ENCODE results near the gene PRKACA. TPM values are rescaled to one million over a fixed set of nuclear protein-coding genes. Genes with fewer than 3 reads are reported as not detected.

PRKACA gene
- 35.7 and 45.3 TPM in 2 replicates for total RNA-seq

GRCh38 chr19:14117668-14118164 lies at the start of gene PRKACA:
Gene PRKACA (minus strand): TSS chr19:14117762. CDS start chr19:14117547, 215 bp downstream.

GRCh38 chr19:14136509-14137281 lies 19.1 kb upstream of the PRKACA start, which contains the start of gene ASF1B:
Gene ASF1B (minus strand): TSS chr19:14136589. CDS start chr19:14136456, 133 bp downstream.

DNA sequence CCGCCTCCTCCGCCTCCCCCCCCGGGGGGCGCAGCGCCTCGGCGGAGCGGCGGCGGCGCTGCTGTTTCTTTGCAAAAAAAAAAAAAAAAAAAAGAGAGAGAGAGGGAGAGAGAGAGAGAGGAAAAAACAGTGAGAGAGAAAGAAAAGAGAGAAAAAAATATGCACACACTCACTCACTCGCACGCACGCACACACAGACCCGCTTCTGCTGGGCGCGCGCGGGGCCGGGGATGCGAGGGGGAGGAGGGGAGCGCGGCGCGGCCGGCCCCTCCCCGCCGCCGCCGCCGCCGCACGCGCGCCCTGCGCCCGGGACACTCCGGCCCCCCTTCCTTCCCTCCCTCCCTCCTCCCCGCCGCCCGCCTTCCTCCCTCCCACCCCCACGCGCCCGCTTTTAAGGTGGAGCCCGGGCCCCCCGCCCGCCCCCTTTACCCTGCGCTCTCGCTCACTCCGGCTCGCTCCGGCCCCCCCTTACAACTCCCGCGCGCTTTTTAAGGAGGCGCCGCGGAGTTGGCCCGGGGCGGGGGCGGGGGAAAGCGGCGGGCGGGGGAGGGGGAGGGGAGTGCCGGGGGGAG lies 27.0 kb downstream of the PRKACA start, which contains the start of gene SAMD1:
SAMD1 (minus strand) TSS at position 243 of the 572 bp plus-strand sequence.

GRCh38 chr19:14085309-14085995 lies 32.1 kb downstream of the PRKACA start, which contains the start of gene C19orf67:
Gene C19orf67 (minus strand): TSS chr19:14085783. CDS start chr19:14085627, 156 bp downstream.

DNA sequence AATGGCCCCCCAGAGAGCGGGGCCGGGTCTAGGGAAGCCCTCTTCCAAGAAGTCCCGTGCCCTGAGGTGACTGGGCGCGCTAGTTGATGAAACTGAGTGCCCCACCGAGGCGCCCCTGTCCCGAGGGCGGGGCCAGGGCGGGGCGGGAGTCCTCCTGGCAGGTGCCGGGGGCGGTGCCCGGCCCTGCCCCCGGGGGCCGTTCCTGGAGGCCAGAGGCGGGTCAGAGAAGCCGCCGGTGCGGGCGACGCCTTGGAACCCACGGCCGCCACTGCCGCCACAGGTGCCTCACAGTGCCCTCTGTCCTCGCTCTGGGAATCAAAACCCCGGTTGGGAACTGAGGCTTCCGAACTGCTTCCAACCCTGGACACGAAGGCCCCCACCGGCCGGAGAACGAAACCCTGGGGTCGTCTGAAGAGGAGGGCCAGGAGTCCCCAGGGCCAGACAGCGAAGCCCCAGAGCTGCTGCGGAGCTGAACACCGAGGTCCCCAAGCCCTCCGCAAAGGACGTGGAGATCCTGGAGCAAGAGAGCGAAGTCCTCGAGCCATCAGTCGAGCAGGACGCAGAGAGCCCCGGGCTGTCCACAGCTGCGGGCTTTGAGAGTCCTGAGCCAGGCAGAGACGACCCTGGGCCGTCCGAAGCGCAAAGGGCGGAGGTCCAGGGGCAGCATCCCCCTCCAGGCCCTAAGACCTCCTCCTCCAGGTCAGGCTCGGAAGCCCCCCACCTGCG lies 44.9 kb downstream of the PRKACA start, which contains the start of gene MISP3:
MISP3 (plus strand) TSS at position 252 of the 726 bp plus-strand sequence. CDS start 524 bp downstream, outside the sequence.

DNA sequence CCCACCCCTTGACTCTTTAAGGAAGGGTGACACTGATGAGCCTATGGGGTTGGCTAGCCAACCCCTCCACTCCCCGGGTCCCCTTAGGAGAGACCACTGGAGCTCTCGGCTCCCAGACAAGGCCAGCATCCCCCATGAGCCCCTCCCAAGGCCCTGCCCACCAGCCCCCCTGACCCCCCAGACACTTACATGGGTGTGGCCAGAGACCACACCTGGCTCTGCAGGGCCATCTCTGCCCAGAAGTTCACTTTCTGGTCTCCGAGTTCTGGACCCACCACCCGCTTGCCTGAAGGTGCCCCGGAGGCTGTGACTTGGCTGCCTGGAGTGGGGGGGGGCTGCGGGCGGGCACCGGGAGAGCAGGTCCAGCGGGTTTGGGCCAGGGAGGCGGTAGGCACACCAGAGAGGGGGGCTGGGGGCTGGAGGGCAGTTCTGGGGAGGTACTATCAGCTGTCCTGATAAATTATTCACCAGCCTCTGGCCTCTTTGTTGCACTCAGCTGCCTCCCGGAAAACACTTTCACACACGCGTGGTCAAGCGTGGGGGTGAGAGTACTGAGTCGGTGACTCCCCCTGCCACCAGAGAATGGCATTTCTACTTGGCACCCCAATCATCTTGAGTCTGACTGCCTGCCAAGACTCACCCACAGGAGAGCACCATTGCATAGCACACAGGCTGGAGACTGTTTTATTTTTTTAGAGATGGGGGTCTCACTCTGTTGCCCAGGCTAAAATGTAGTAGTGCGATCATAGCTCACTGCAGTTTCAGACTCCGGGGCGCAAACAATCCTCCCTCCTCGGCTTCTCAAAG lies 55.6 kb downstream of the PRKACA start, which contains the start of gene PALM3:
PALM3 (minus strand) TSS at position 326 of the 807 bp plus-strand sequence; CDS start at position 230, 96 bp downstream.

Other genes with a start within 250 kb of the PRKACA start
- not detected in 2 replicates for gene NANOS3, start 240.6 kb downstream of the PRKACA start, total RNA-seq
- gene BRME1, start 211.6 kb downstream of the PRKACA start, total RNA-seq = 0.54 and 0.66 TPM in 2 replicates
- 5.4 and 7.2 TPM in 2 replicates for gene CC2D1A, start 211.6 kb downstream of the PRKACA start, total RNA-seq
- 0.09 TPM in 2 replicates for gene PODNL1, start 179.3 kb downstream of the PRKACA start, total RNA-seq
- 9.7 and 11.1 TPM in 2 replicates for gene DCAF15, start 165.3 kb downstream of the PRKACA start, total RNA-seq
- 2.8 and 3.4 TPM in 2 replicates for gene RFX1, start 111.4 kb downstream of the PRKACA start, total RNA-seq
- not detected in 2 replicates for gene RLN3, start 89.6 kb downstream of the PRKACA start, total RNA-seq
- gene IL27RA, start 86.0 kb downstream of the PRKACA start, total RNA-seq = 5.9 and 8.5 TPM in 2 replicates
- gene PALM3, start 55.7 kb downstream of the PRKACA start, total RNA-seq = under 0.01 and 0.18 TPM in 2 replicates
- gene MISP3, start 45.0 kb downstream of the PRKACA start, total RNA-seq = 0.09 TPM in 2 replicates
- gene C19orf67, start 32.0 kb downstream of the PRKACA start, total RNA-seq = not detected in 2 replicates
- gene SAMD1, start 27.0 kb downstream of the PRKACA start, total RNA-seq = 17.1 and 24.1 TPM in 2 replicates
- gene ASF1B, start 18.8 kb upstream of the PRKACA start, total RNA-seq = 6.2 and 16.7 TPM in 2 replicates
- 1.7 and 3.7 TPM in 2 replicates for gene ADGRL1, start 88.4 kb upstream of the PRKACA start, total RNA-seq